GM13976 (cell line): ENCODE results near the gene ATXN2.

ENCODE experiments used
- DNase-seq: peaks from one replicate; pipeline ENCODE4 v3.0.0; 2012; ENCODE audit warnings: low spot score
- CTCF ChIP-seq: IDR thresholded peaks from 2 replicates; pipeline ENCODE4 v1.5.1; 2012; ENCODE audit warnings: borderline replicate concordance, mild to moderate bottlenecking; ENCODE audit not compliant: insufficient read depth; ENCODE audit errors: extremely low read depth, missing control alignments, control extremely low read depth
- in situ Hi-C: fragments of 300-500 bp; cut with MboI; formaldehyde crosslinking; loops from one replicate; pipeline ENCODE4 v1.12.0; 2022; ENCODE audit warnings: low sequenced_read_pairs, mixed read lengths, inconsistent platforms; ENCODE audit not compliant: unreplicated experiment

ATXN2 gene

GRCh38 chr12:111436811-111437210 is 162.3 kb downstream of the ATXN2 start:
- no peak for TF ChIP-seq CTCF
- no peak for DNase-seq
- in situ Hi-C loops = no loop called here

- no peak for DNase-seq
- no peak for TF ChIP-seq CTCF
- in situ Hi-C loops = no loop called here
These were observed 162.8 kb downstream of the ATXN2 start for GRCh38 chr12:111436266-111436665.

GRCh38 chr12:111435661-111436201 is 163.4 kb downstream of the ATXN2 start:
- in situ Hi-C loops = no loop called here
- no peak for DNase-seq
- no peak for TF ChIP-seq CTCF

GRCh38 chr12:111434680-111435338 is 164.3 kb downstream of the ATXN2 start:
- peak; percentile 77 for DNase-seq
- TF ChIP-seq CTCF = no peak
- in situ Hi-C loops = no loop called here

- TF ChIP-seq CTCF = no peak
- in situ Hi-C loops = no loop called here
- DNase-seq = no peak
These were observed 165.1 kb downstream of the ATXN2 start for GRCh38 chr12:111434049-111434448.

GRCh38 chr12:111431772-111432171 is 167.3 kb downstream of the ATXN2 start:
- no peak for TF ChIP-seq CTCF
- in situ Hi-C loops = no loop called here
- DNase-seq = no peak
